Testis (tissue), 3 donors: Measurements from ENCODE around the gene TBC1D5. TPM values are rescaled to one million over a fixed set of nuclear protein-coding genes. Genes with fewer than 3 reads are reported as not detected.

Experiments
- DNase-seq: peaks from one replicate; pipeline ENCODE4 v3.0.0-alpha.2; 2019
- H3K27ac ChIP-seq, 2 donors: fragments of 200-600 bp; sonication (generic); one replicate each; pipeline ENCODE4 v1.5.1; 2019
- H3K27me3 ChIP-seq: fragments of 200-600 bp; sonication (generic); one replicate; pipeline ENCODE4 v1.5.1; 2019
- H3K36me3 ChIP-seq: fragments of 200-600 bp; sonication (generic); one replicate; pipeline ENCODE4 v1.5.1; 2017; ENCODE audit warnings: low read depth; ENCODE audit errors: missing control alignments
- H3K4me1 ChIP-seq: fragments of 200-600 bp; sonication (generic); one replicate; pipeline ENCODE4 v1.5.1; 2019
- H3K4me3 ChIP-seq, 2 donors: fragments of 200-600 bp; sonication (generic); one replicate each; pipeline ENCODE4 v1.5.1; 2017 to 2019
- H3K9me3 ChIP-seq: fragments of 200-600 bp; sonication (generic); one replicate; pipeline ENCODE4 v1.5.1; 2017
- POLR2A ChIP-seq: fragments of 450-650 bp; IDR thresholded peaks from one replicate; pipeline ENCODE4 v1.6.1; 2017; ENCODE audit warnings: antibody characterized with exemption, mild to moderate bottlenecking, moderate library complexity
- WGBS, 2 donors: methylation state at CpG; one replicate each; pipeline ENCODE4 v1.1.5; 2018; 5-methylcytosine and 5-hydroxymethylcytosine counted together
- intact Hi-C: fragments of 100-400 bp; cut with DNase I; formaldehyde crosslinking; loops from one replicate; pipeline ENCODE4 v1.15.1; 2023; ENCODE audit warnings: low total_unique reads
- polyA plus RNA-seq: library from polyadenylated mRNA; stranded (reverse); fragments of 350-450 nt; fragmentation: Illumina TruSeq; extraction: RNeasy Lipid Tissue Mini Kit (QIAGEN cat#74804); gene quantifications from one replicate; pipeline ENCODE4 v1.2.3, GENCODE V29; 2014; ENCODE audit warnings: low read depth, low replicate concordance; ENCODE audit not compliant: insufficient read depth
- total RNA-seq, 2 donors: library from RNA; depleted of rRNA; stranded (reverse); fragments of >200 nt; gene quantifications; one replicate each; pipeline ENCODE4 v1.2.3, GENCODE V29; 2016
- TF ChIP-seq, protein P1 (sequence below), 3 experiments: fragments of 450-650 bp in 2 of 3; fragments of 200-600 bp in 1 of 3; sonication (generic) in 1 of 3; IDR thresholded peaks; one replicate each; pipeline ENCODE4 v1.5.1; 2016 to 2019; ENCODE audit warnings: antibody characterized with exemption in 3 of 3, mild to moderate bottlenecking in 2 of 3, moderate library complexity in 1 of 3

Gene TBC1D5
- total and polyA plus RNA-seq, 3 donors from 2014 or later: 47.8 to 98.1 (median 95.4) TPM

DNA sequence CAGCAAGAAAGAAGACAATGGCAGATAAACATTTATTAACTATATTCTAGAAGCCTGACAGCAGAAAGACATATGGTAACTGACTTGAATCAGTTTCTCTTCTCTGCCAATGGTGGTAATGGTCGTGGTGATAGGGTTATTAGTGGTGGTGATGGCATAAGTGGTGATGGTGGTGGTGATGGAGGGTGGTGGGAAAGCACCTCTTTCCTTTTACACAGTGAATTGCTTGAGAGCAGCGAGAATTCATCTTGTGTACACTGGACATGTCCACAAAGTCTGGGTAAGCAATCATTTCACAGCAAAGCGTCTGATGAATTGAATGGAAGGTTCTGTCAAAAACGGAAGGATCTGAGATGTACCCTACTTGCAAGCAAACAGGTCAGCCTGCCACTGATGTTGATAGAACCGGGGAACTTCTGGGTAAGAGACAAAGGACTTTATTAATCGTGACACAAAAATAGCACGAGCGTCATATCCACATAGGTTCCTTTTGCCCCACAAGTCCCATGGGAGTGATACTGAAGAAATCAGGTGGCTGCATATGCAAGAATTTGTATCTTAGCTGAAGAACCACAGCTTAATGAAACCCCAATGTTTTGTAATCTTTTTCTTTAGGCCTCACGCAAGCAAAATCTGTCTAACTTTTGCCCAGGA is 23.5 kb upstream of the TBC1D5 start:
- WGBS, 2 donors: 66 to 70% methylated on average over 9 of the region's 9 CpGs
- no peaks in the 10 kb centered on the region for H3K36me3 ChIP-seq
- H3K27ac ChIP-seq: no peak overlapping the region
- no peak overlapping the region for H3K4me3 ChIP-seq
- H3K4me1 ChIP-seq: no peaks in the 10 kb centered on the region
- no peaks in the 10 kb centered on the region for H3K9me3 ChIP-seq
- H3K27me3 ChIP-seq: no peaks in the 10 kb centered on the region
- TF ChIP-seq, protein P1, sequence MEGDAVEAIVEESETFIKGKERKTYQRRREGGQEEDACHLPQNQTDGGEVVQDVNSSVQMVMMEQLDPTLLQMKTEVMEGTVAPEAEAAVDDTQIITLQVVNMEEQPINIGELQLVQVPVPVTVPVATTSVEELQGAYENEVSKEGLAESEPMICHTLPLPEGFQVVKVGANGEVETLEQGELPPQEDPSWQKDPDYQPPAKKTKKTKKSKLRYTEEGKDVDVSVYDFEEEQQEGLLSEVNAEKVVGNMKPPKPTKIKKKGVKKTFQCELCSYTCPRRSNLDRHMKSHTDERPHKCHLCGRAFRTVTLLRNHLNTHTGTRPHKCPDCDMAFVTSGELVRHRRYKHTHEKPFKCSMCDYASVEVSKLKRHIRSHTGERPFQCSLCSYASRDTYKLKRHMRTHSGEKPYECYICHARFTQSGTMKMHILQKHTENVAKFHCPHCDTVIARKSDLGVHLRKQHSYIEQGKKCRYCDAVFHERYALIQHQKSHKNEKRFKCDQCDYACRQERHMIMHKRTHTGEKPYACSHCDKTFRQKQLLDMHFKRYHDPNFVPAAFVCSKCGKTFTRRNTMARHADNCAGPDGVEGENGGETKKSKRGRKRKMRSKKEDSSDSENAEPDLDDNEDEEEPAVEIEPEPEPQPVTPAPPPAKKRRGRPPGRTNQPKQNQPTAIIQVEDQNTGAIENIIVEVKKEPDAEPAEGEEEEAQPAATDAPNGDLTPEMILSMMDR (IDR thresholded peaks at IDR 0.05): no peak
- TF ChIP-seq POLR2A: no peak
- intact Hi-C loops: no loop called here
- DNase-seq: no peak

DNA sequence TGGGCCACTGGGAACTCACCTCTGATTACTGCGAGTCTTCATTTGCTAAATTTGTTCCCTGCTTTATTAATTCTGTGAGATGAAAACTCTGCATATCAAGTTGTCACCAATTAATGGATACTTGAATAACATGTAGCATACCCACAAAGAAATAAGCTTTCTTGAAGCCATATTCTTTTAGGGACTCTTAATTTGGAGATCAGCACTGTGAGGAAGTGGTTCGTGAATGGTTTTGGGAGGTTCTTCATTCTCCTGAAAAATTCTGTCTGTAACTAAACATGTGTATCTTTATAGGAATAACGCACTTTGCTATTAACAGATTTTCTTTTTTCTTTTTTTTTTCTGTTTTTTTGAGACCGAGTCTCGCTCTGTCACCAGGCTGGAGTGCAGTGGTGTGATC is 19.1 kb upstream of the TBC1D5 start:
- H3K4me1 ChIP-seq: no peaks in the 10 kb centered on the region
- no peaks in the 10 kb centered on the region for H3K36me3 ChIP-seq
- no peak overlapping the region for H3K27ac ChIP-seq
- intact Hi-C loops: no loop called here
- TF ChIP-seq, protein P1 (IDR thresholded peaks at IDR 0.05): no peak
- TF ChIP-seq POLR2A: no peak
- WGBS, 2 donors: 88 to 90% methylated on average over 5 of the region's 5 CpGs
- H3K9me3 ChIP-seq: no peaks in the 10 kb centered on the region
- no peak for DNase-seq
- no peak overlapping the region for H3K4me3 ChIP-seq
- no peaks in the 10 kb centered on the region for H3K27me3 ChIP-seq

DNA sequence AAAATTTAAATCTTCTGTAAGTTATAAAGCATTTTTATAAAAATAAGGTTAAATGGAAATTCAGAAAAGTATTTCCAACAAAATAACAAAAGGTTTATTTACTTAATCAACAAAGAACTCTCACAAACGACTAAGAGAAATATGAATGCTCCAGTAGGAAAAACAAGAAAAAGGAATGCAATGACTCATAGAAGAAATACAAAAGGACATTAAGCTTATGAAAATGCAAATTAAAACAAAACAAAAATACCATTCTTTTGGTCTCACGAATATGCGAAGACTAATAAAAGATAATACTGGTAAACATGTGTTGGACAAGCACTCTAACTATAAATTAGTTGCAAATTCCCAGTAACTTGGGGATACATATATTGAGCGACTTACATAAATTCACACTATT is 17.5 kb upstream of the TBC1D5 start:
- whole genome bisulfite sequencing, 2 donors: 72 to 81% methylated on average over 4 of the region's 4 CpGs
- H3K36me3 ChIP-seq: no peaks in the 10 kb centered on the region
- no peak overlapping the region for H3K4me3 ChIP-seq
- H3K9me3 ChIP-seq: no peaks in the 10 kb centered on the region
- H3K27me3 ChIP-seq: no peaks in the 10 kb centered on the region
- intact Hi-C loops: no loop called here
- no peak for TF ChIP-seq POLR2A
- TF ChIP-seq, protein P1 (IDR thresholded peaks at IDR 0.05): no peak
- no peak overlapping the region for H3K27ac ChIP-seq
- no peaks in the 10 kb centered on the region for H3K4me1 ChIP-seq
- DNase-seq: no peak

DNA sequence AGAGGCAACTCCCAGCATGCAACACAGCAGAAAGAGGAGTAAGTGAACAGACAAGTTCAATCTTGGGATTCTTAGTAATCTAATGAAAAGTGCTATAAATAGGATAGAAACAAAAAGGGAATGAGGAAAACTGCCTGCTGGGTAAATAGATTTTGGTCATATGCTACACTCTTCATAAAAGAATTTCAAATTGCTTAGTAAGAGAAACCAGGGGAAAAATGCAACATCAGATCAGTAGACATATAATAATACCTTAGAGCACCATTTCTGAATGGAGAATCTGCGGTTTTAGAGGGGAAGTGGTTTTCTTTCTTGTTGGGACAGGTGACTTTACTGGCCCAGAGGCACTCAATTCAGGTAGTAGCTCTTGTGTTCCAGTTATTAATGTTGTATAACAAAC is 13.4 kb upstream of the TBC1D5 start:
- no peaks in the 10 kb centered on the region for H3K9me3 ChIP-seq
- WGBS, 2 donors: 90 to 95% methylated on average over 1 of the region's 1 CpG
- H3K27ac ChIP-seq: no peak overlapping the region
- no peak overlapping the region for H3K4me3 ChIP-seq
- no peaks in the 10 kb centered on the region for H3K4me1 ChIP-seq
- TF ChIP-seq, protein P1 (IDR thresholded peaks at IDR 0.05): no peak
- no peak for TF ChIP-seq POLR2A
- H3K36me3 ChIP-seq: no peaks in the 10 kb centered on the region
- no peaks in the 10 kb centered on the region for H3K27me3 ChIP-seq
- no peak for DNase-seq
- intact Hi-C loops: no loop called here

DNA sequence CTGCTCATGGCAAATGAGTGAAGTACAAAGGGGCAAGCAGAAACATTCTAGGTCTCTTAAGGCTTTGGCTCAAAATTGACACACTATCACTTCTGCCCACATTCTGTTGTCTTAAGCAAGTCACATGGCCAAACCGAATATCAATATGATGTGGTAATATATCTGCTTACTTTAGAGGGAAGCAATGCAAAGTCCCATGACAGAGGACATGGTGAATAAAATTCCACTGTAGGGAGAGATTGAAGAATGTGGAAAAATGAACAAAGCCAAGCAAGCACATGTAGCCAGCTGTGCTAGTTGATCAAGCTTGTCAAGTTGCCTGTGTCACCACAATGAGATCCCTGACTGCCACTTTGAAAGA is 11.2 kb upstream of the TBC1D5 start:
- 63 to 86% methylated on average over 1 of the region's 1 CpG for WGBS, 2 donors

More for the DNA sequence above, 11.2 kb upstream of the TBC1D5 start:
- H3K9me3 ChIP-seq: no peaks in the 10 kb centered on the region
- H3K36me3 ChIP-seq: no peaks in the 10 kb centered on the region
- no peaks in the 10 kb centered on the region for H3K4me1 ChIP-seq
- H3K27ac ChIP-seq: no peak overlapping the region
- H3K4me3 ChIP-seq: no peak overlapping the region
- TF ChIP-seq, protein P1 (IDR thresholded peaks at IDR 0.05): no peak
- TF ChIP-seq POLR2A: no peak
- intact Hi-C loops: no loop called here
- DNase-seq: no peak
- no peaks in the 10 kb centered on the region for H3K27me3 ChIP-seq
